Dedifferentiated amniotic fluid mesenchymal stem cell (primary cell): ENCODE data around the gene FZD8.

Source experiments
- DNase-seq: peaks from one replicate; pipeline ENCODE4 v3.0.0-alpha.2; 2016; ENCODE audit errors: extremely low spot score

FZD8 gene

DNA sequence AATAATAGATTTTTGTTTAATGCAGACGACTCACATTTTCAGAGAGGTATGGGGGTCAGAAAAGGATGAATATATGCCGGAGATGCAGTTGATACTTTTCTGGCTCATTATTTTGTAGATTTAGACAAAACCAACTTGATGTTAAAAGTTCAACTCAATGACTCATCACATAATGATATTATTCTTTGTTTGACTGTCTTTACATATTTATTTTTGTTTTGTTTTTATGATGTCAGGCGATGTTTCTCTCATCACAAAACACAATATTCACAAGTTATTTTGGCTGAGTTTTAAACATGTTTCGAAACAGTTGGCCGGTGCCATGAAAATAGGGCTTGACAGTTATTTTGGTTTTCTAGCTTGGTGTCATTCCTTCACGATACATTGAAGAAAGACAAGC lies 35.7 kb downstream of the FZD8 start:
- no peak for DNase-seq

DNA sequence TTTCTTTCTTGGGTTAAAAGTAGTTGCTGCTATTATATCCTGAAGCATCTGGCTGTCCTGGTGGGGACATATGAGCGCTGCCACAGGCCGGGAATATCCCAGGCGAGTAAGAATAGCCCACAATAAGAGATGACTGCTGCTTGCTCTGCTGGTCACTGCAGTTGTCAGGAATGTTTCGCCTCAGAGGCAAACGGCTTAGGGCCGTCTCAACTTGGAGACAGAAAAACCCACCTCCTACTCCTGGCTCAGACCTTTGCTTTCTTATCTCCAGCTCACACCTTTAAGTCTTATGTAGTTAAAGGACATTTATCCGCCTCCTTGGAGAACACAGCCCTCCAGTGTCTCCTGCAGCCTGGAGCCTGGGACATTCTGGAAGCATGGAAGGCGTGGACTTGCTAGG lies 36.9 kb downstream of the FZD8 start, which contains the start of gene GJD4:
GJD4 (plus strand) TSS at position 151 of the 400 bp plus-strand sequence; CDS start at position 378, 227 bp downstream.
- no peak for DNase-seq

DNA sequence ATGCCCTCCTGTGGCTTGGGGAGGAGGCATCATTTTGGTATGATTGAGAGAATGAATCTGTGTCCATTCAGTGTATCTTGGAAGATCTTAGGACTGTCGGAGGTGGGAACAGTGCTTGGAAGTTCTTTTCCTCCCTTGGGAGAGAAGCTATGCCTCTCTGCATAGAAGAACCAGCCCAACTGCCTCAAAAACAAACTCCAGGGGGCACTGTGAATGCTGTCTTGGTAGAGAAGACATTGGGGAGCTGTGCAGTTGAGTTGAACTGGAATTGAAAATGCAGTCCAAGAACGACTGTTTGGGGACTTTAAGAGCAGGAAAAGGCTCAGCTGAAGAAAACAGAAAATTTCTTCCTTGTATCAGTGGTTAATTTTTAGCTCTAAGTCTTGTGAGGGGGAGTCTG lies 41.9 kb downstream of the FZD8 start:
- no peak for DNase-seq

DNA sequence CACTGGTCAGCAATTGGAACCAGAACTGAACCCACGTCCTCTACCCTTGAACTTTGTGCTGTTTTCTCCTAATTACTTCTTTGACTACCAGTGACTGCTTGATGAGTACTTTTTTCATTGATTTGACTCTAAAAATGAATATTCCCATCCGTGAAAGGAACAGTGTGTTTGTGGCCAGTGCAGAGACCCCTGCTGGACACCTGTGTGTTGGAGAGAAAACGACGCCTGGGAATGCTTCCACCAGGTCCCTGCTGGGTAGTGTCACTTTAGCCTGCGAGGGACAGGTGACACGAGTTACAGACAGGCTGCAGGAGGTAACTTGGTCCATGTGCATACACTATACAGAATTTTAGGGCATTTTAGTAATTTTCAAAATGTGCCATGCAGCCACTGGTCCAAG lies 43.7 kb downstream of the FZD8 start:
- DNase-seq, result no peak

DNA sequence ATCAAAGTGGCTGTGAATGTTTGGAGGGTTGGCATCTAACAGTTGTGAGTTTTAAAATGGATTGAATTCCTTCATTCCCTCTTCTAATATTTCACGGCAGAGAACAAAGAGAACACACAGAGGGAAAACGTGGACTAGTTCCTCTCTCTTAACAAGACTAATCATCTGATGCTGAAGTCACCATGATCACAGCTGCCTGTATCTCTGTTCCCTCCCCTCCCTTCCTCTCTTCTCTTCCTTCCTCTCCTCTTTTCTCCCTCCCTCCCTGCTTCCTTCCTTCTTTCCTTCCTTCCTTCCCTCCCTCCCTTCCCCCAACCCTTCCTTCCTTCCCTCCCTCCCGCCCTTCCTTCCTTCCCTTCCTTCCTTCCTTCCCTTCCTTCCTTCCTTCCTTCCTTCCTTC lies 47.0 kb downstream of the FZD8 start:
- DNase-seq, result no peak

DNA sequence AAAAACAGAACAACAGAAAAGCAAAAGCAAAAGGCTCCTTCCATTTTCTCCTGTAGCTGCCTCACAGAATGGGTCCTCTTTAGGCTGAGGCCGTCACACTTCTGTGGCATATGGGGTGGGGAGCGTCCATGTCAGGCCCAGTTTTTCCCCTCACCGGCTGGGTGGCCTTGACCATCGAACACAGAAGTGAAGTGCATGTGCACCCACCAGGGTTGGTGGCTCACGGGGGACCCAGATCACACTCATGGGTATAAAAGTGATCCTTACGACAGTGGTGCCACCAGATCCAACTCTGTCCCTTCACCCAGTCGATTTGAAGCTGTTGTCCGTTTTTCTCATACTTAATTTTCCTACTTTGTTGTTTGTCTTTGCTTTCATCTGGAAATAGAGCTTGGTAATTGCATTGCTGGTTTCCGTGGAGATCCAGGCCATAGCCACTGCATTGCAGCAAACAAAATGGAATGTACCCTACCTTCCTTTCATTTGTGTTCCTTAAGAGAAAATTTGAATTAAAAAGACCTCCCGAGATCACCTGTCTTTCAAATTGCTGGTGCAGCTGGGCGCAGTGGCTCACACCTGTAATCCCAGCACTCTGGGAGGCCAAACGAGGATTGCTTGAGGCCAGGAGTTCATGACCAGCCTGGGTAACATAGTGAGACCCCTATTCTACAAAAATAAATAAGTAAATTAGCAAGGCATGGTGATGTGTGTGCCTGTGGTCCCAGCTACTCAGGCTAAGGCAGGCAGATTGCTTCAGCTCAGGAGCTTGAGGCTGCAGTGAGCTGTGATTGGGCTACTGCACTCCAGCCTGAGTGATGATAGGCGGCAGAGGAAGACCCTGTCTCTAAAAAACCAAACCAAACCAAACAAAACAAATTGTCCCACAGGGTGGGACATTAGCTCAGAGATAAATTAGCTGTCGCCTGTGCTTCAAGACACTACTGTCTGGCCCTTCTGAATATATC lies 47.7 kb downstream of the FZD8 start:
- no peak for DNase-seq

DNA sequence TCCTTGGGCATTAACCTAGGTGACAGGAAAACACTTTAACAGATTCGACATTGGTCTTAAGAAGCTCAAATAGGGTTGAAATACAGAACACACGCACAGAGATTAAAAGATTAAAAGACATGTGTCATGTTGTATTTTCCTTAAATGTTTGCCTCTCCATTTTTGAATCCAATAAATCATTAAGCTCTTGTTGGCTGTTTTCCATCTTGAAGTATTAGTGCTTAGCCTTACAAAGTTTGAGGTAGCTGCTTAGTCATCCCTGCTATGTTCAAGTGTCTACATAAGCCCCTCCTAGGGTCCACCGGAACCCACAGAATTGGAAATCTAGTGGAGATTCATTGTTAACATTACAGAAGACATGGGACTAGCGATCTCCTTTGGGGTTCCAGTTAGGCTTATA lies 49.7 kb downstream of the FZD8 start:
- no peak for DNase-seq

DNA sequence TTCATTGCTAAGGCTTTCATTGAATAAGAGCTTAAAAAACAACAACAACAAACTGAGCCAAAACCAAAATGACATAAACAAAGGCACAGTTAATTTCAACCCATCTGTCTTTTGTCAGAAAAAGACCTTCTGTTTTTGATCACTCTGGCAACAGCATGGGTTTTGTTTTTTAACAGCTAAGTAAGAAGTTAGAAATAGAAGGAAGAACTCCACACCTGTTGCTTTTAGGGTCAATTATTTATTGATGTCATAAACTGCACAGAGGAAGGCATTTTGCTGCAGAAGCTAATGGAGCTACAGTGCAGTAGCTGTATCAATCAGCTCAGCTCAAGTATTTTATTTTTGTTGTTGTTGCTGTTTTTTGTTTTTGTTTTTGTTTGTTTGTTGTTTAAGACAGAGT lies 53.3 kb downstream of the FZD8 start:
- DNase-seq, result no peak
